HCT116 (cell line): ENCODE measurements around the gene TMEM63A. TPM values are rescaled to one million over a fixed set of nuclear protein-coding genes. Genes with fewer than 3 reads are reported as not detected.

Experiments used
- ATAC-seq: fragments of 200-7000 bp; cut with Tn5 transposase; 2 replicates; pipeline ENCODE4 v1.9.1; 2020; ENCODE audit warnings: mild to moderate bottlenecking, moderate library complexity
- BruUV-seq: library from RNA; stranded (reverse); fragments of 400-500 nt; replicated peaks from 2 replicates; lab custom pipeline; 2021; lab: Mats Ljungman, UMichigan
- CTCF ChIA-PET: fragments of 300-600 bp; sonication (Branson Sonifier 250); formaldehyde crosslinking; loops from one replicate; lab custom pipeline; 2021; ENCODE audit warnings: antibody characterized with exemption; lab: Charles Lee
- POLR2A ChIA-PET: fragments of 300-600, 350-600 bp; sonication (Branson Sonifier 250); formaldehyde crosslinking; loops from one replicate; lab custom pipeline; 2021; ENCODE audit warnings: antibody characterized with exemption; lab: Charles Lee
- RAD21 ChIA-PET, 2 experiments: fragments of 300-600 bp; sonication (Branson Sonifier 250); formaldehyde crosslinking; loops; one replicate each; lab custom pipeline; 2023; ENCODE audit warnings: low total read pairs in 2 of 2; ENCODE audit not compliant: uncharacterized antibody in 2 of 2, unreplicated experiment in 2 of 2, low non-redundant PET in 1 of 2; lab: Charles Lee
- DNase-seq: peaks from one replicate; pipeline ENCODE4 v3.0.0-alpha.2; 2010; ENCODE audit warnings: low read depth, low spot score
- H2AFZ ChIP-seq: fragments of 200-600 bp; shearing (Covaris generic), sonication (generic); 2 replicates; pipeline ENCODE4 v1.6.1; 2017; ENCODE audit warnings: low read depth, mixed run types, mixed read lengths, antibody characterized with exemption, low read length; ENCODE audit not compliant: poor library complexity, severe bottlenecking
- H3K27ac ChIP-seq: 2 replicates; pipeline ENCODE4 v1.5.1; 2012; ENCODE audit warnings: low read depth, low read length
- H3K27me3 ChIP-seq: fragments of 200-600 bp; sonication (generic); 2 replicates; pipeline ENCODE4 v1.6.1; 2016; ENCODE audit warnings: mixed run types, low read length, mixed read lengths; ENCODE audit not compliant: insufficient read depth
- H3K36me3 ChIP-seq, 2 experiments: fragments of 200-500 bp in 1 of 2; fragments of 200-600 bp in 1 of 2; sonication (Bioruptor generic) in 1 of 2; sonication (generic) in 1 of 2; 2 replicates each; pipeline versions ENCODE4 v1.5.1 to v1.6.1; 2014 to 2016; ENCODE audit warnings: low read length in 2 of 2, inconsistent platforms in 1 of 2, mixed read lengths in 1 of 2, mixed run types in 1 of 2; ENCODE audit not compliant: insufficient read depth in 2 of 2, control insufficient read depth in 1 of 2
- H3K4me1 ChIP-seq, 2 experiments: fragments of 200-600 bp in 1 of 2; sonication (generic) in 1 of 2; 2 replicates each; pipeline versions ENCODE4 v1.5.1 to v1.6.1; 2012 to 2017; ENCODE audit warnings: low read length in 2 of 2, inconsistent platforms in 1 of 2, mild to moderate bottlenecking in 1 of 2, mixed read lengths in 1 of 2, mixed run types in 1 of 2, moderate library complexity in 1 of 2; ENCODE audit not compliant: insufficient read depth in 2 of 2, control insufficient read depth in 1 of 2
- H3K4me2 ChIP-seq: fragments of 200-600 bp; sonication (generic); 2 replicates; pipeline ENCODE4 v1.6.1; 2017; ENCODE audit warnings: mixed run types, low read length, mixed read lengths
- H3K4me3 ChIP-seq, 2 experiments: fragments of 200-600 bp in 1 of 2; sonication (generic) in 1 of 2; replicated peaks in 1 of 2; 2 replicates each; pipeline ENCODE4 v1.5.1; 2011 to 2016; ENCODE audit warnings: low read length in 2 of 2, control low read depth in 1 of 2, low read depth in 1 of 2, mild to moderate bottlenecking in 1 of 2, mixed read lengths in 1 of 2, mixed run types in 1 of 2
- H3K79me2 ChIP-seq: fragments of 200-600 bp; sonication (generic); 2 replicates; pipeline ENCODE4 v1.6.1; 2017; ENCODE audit warnings: mild to moderate bottlenecking, mixed run types, low read length, moderate library complexity, mixed read lengths; ENCODE audit not compliant: insufficient read depth
- H3K9ac ChIP-seq: fragments of 200-600 bp; sonication (generic); 2 replicates; pipeline ENCODE4 v1.6.1; 2016; ENCODE audit warnings: low read length, mixed read lengths
- H3K9me2 ChIP-seq: fragments of 200-600 bp; sonication (generic), shearing (Covaris generic); 2 replicates; pipeline ENCODE4 v1.6.1; 2017; ENCODE audit warnings: mixed run types, mild to moderate bottlenecking, moderate library complexity; ENCODE audit not compliant: insufficient read depth
- H3K9me3 ChIP-seq, 2 experiments: fragments of 200-500 bp in 1 of 2; fragments of 200-600 bp in 1 of 2; sonication (Bioruptor generic) in 1 of 2; sonication (generic) in 1 of 2; 2 replicates each; pipeline ENCODE4 v1.6.1; 2014 to 2017; ENCODE audit warnings: low read length in 2 of 2, mixed read lengths in 2 of 2, inconsistent platforms in 1 of 2, low read depth in 1 of 2, mild to moderate bottlenecking in 1 of 2, mixed run types in 1 of 2, moderate library complexity in 1 of 2; ENCODE audit not compliant: control insufficient read depth in 1 of 2, insufficient read depth in 1 of 2
- H4K20me1 ChIP-seq: fragments of 200-600 bp; sonication (generic), shearing (Covaris generic); 2 replicates; pipeline ENCODE4 v1.6.1; 2017; ENCODE audit warnings: mixed run types, mild to moderate bottlenecking, moderate library complexity; ENCODE audit not compliant: insufficient read depth
- CEBPB ChIP-seq: IDR thresholded peaks from 2 replicates; pipeline ENCODE4 v1.6.1; 2012; ENCODE audit warnings: low read depth
- EGR1 ChIP-seq: IDR thresholded peaks from 2 replicates; pipeline ENCODE4 v1.6.1; 2012; ENCODE audit warnings: low read depth
- EZH2 ChIP-seq: fragments of 200-600 bp; sonication (generic); IDR thresholded peaks from 2 replicates; pipeline ENCODE4 v1.6.1; 2017; ENCODE audit warnings: antibody characterized with exemption, mixed run types
- EZH2phosphoT487 ChIP-seq: fragments of 200-600 bp; IDR thresholded peaks from 2 replicates; pipeline ENCODE4 v1.6.1; 2018; ENCODE audit warnings: antibody characterized with exemption, borderline replicate concordance
- FOSL1 ChIP-seq: IDR thresholded peaks from 2 replicates; pipeline ENCODE4 v1.6.1; 2012; ENCODE audit warnings: low read depth
- POLR2A ChIP-seq: IDR thresholded peaks from 2 replicates; pipeline ENCODE4 v1.7.0; 2011; ENCODE audit warnings: borderline replicate concordance; ENCODE audit not compliant: insufficient read depth, insufficient read length; ENCODE audit errors: extremely low read depth
- RAD21 ChIP-seq: IDR thresholded peaks from 2 replicates; pipeline ENCODE4 v1.6.1; 2012; ENCODE audit warnings: low read depth, mild to moderate bottlenecking
- SIN3A ChIP-seq: IDR thresholded peaks from 2 replicates; pipeline ENCODE4 v1.6.1; 2012; ENCODE audit warnings: low read depth
- SP1 ChIP-seq: IDR thresholded peaks from 2 replicates; pipeline ENCODE4 v1.6.1; 2012; ENCODE audit warnings: low read depth
- TCF7L2 ChIP-seq: IDR thresholded peaks from 2 replicates; pipeline ENCODE4 v1.7.0; 2011; ENCODE audit warnings: borderline replicate concordance, inconsistent platforms; ENCODE audit not compliant: insufficient read depth, insufficient read length; ENCODE audit errors: extremely low read depth
- YY1 ChIP-seq: IDR thresholded peaks from 2 replicates; pipeline ENCODE4 v1.6.1; 2011; ENCODE audit warnings: low read length, low read depth, moderate library complexity, mild to moderate bottlenecking; ENCODE audit not compliant: insufficient replicate concordance; ENCODE audit errors: extremely low read depth
- ZNF274 ChIP-seq: fragments of 200-500 bp; sonication (Bioruptor generic); IDR thresholded peaks from 2 replicates; pipeline ENCODE4 v1.6.1; 2014; ENCODE audit warnings: mild to moderate bottlenecking, low read depth, low read length, inconsistent platforms
- intact Hi-C: fragments of 100-400 bp; cut with micrococcal nuclease; formaldehyde crosslinking; loops from 2 replicates; pipeline ENCODE4 v1.10.0; 2022
- total RNA-seq: library from RNA; stranded (reverse); gene quantifications from one replicate; pipeline ENCODE4 v1.2.1, GENCODE V29; 2021; ENCODE audit not compliant: unreplicated experiment
- TF ChIP-seq, protein P1 (sequence below): IDR thresholded peaks from 2 replicates; pipeline ENCODE4 v1.6.1; 2012
- TF ChIP-seq, protein P2 (sequence below): IDR thresholded peaks from 2 replicates; pipeline ENCODE4 v1.6.1; 2012
- TF ChIP-seq, protein P3 (sequence below): IDR thresholded peaks from 2 replicates; pipeline ENCODE4 v1.6.1; 2012; ENCODE audit warnings: low read depth
- TF ChIP-seq, protein P4 (sequence below): IDR thresholded peaks from 2 replicates; pipeline ENCODE4 v1.6.1; 2011; ENCODE audit warnings: mild to moderate bottlenecking, low read length, moderate library complexity; ENCODE audit not compliant: insufficient replicate concordance; ENCODE audit errors: extremely low read depth

Gene TMEM63A
- total RNA-seq, 1 experiment from 2014 or later, result 24.4 TPM

DNA sequence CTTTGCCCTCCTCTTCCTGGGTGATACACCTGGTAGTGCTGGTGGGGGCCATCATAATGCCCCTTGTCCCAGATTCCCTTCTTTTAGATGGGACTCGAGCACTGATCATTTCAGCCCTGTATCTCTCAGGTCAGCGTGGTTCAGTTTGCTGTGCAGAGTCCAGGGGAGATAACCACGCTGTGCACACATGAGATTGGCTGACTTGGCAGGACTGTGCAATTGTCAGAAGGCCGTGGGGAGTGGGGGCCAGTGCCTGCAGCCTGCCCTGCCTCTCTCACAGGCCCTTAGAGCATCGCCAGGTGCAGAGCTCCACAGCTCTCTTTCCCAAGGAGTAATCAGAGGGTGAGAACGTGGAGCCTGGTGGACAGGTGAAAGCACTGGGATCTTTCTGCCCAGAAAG, 57.1 kb downstream of the TMEM63A start:
- Histone ChIP-seq H3K27ac (no peak overlapping the region), H3K4me3 (no peak overlapping the region), H3K79me2 (no peaks in the 10 kb centered on the region), H3K4me2 (no peak overlapping the region), H3K9me2 (no peaks in the 10 kb centered on the region), H3K9me3 (no peaks in the 10 kb centered on the region), H3K9ac (no peak overlapping the region), H2AFZ (no peak overlapping the region), H3K36me3 (no peaks in the 10 kb centered on the region), H4K20me1 (no peaks in the 10 kb centered on the region), H3K27me3 (no peaks in the 10 kb centered on the region), H3K4me1 (no peaks in the 10 kb centered on the region)
- ChIA-PET CTCF (no interaction called here), RAD21 (no interaction called here), POLR2A (no interaction called here)
- DNase-seq, result no peak
- TF ChIP-seq EZH2phosphoT487, result no peak
- intact Hi-C loops, result no loop called here
- BruUV-seq, result no TSS peak
- no peak for ATAC-seq

DNA sequence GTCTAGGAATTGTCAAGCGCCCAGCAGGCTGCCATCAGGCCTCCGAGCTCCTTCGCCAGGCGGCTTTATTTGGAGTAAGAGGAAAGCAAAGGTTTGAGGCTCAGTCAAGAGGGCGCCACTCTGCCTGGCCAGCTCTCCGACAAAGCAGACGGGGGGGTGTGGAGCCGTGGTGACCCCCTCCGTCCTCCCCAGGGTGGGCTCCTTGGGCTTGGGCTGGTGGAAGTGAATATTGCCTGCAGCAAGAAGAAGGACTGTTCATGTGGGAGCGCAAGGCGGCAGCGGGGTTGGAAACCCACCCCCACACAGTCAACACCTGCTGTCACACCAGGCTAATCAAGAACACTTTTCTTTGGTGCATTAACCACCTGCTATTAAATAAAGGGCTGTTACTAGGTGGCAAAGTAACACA, 57.6 kb downstream of the TMEM63A start:
- intact Hi-C loops, result no loop called here
- H3K4me3 ChIP-seq, result no peak overlapping the region
- no TSS peak for BruUV-seq
- no peaks in the 10 kb centered on the region for H4K20me1 ChIP-seq
- no peak overlapping the region for H3K4me2 ChIP-seq
- ChIA-PET RAD21 (no interaction called here), CTCF (no interaction called here), POLR2A (no interaction called here)
- DNase-seq (no peak), ATAC-seq (no peak)
- no peaks in the 10 kb centered on the region for H3K9me2 ChIP-seq
- no peak overlapping the region for H2AFZ ChIP-seq
- no peak overlapping the region for H3K9ac ChIP-seq
- no peaks in the 10 kb centered on the region for H3K27me3 ChIP-seq
- no peak overlapping the region for H3K27ac ChIP-seq
- H3K4me1 ChIP-seq, result no peaks in the 10 kb centered on the region
- no peaks in the 10 kb centered on the region for H3K9me3 ChIP-seq
- H3K36me3 ChIP-seq, result no peaks in the 10 kb centered on the region
- no peaks in the 10 kb centered on the region for H3K79me2 ChIP-seq
- TF ChIP-seq, protein P1, sequence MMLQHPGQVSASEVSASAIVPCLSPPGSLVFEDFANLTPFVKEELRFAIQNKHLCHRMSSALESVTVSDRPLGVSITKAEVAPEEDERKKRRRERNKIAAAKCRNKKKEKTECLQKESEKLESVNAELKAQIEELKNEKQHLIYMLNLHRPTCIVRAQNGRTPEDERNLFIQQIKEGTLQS, result no peak
- TF ChIP-seq SP1, result no peak
- no peak for TF ChIP-seq POLR2A
- TF ChIP-seq, protein P2, sequence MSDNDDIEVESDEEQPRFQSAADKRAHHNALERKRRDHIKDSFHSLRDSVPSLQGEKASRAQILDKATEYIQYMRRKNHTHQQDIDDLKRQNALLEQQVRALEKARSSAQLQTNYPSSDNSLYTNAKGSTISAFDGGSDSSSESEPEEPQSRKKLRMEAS, result no peak
- TF ChIP-seq ZNF274, result no peak
- TF ChIP-seq CEBPB, result no peak
- TF ChIP-seq TCF7L2, result no peak
- no peak for TF ChIP-seq FOSL1
- no peak for TF ChIP-seq EZH2
- no peak for TF ChIP-seq EGR1
- TF ChIP-seq, protein P3, sequence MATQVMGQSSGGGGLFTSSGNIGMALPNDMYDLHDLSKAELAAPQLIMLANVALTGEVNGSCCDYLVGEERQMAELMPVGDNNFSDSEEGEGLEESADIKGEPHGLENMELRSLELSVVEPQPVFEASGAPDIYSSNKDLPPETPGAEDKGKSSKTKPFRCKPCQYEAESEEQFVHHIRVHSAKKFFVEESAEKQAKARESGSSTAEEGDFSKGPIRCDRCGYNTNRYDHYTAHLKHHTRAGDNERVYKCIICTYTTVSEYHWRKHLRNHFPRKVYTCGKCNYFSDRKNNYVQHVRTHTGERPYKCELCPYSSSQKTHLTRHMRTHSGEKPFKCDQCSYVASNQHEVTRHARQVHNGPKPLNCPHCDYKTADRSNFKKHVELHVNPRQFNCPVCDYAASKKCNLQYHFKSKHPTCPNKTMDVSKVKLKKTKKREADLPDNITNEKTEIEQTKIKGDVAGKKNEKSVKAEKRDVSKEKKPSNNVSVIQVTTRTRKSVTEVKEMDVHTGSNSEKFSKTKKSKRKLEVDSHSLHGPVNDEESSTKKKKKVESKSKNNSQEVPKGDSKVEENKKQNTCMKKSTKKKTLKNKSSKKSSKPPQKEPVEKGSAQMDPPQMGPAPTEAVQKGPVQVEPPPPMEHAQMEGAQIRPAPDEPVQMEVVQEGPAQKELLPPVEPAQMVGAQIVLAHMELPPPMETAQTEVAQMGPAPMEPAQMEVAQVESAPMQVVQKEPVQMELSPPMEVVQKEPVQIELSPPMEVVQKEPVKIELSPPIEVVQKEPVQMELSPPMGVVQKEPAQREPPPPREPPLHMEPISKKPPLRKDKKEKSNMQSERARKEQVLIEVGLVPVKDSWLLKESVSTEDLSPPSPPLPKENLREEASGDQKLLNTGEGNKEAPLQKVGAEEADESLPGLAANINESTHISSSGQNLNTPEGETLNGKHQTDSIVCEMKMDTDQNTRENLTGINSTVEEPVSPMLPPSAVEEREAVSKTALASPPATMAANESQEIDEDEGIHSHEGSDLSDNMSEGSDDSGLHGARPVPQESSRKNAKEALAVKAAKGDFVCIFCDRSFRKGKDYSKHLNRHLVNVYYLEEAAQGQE, result no peak
- TF ChIP-seq, protein P4, sequence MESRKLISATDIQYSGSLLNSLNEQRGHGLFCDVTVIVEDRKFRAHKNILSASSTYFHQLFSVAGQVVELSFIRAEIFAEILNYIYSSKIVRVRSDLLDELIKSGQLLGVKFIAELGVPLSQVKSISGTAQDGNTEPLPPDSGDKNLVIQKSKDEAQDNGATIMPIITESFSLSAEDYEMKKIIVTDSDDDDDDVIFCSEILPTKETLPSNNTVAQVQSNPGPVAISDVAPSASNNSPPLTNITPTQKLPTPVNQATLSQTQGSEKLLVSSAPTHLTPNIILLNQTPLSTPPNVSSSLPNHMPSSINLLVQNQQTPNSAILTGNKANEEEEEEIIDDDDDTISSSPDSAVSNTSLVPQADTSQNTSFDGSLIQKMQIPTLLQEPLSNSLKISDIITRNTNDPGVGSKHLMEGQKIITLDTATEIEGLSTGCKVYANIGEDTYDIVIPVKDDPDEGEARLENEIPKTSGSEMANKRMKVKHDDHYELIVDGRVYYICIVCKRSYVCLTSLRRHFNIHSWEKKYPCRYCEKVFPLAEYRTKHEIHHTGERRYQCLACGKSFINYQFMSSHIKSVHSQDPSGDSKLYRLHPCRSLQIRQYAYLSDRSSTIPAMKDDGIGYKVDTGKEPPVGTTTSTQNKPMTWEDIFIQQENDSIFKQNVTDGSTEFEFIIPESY, result no peak
- no peak for TF ChIP-seq SIN3A
- TF ChIP-seq YY1, result no peak
- no peak for TF ChIP-seq EZH2phosphoT487
- TF ChIP-seq RAD21, result no peak
